Activated CD8-positive, alpha-beta T cell treated with anti-CD3 and anti-CD28 coated beads for 36 hours (primary cell): ENCODE results near the gene PON3. TPM values are rescaled to one million over a fixed set of nuclear protein-coding genes. Genes with fewer than 3 reads are reported as not detected.

Experiments used
- ATAC-seq: fragments of 200-7000 bp; cut with Tn5 transposase; one replicate; pipeline ENCODE4 v1.10.0; 2021; ENCODE audit warnings: mild to moderate bottlenecking, moderate library complexity
- CTCF ChIA-PET: fragments of 350-600 bp; sonication (Branson Sonifier 250); formaldehyde crosslinking; loops from one replicate; lab custom pipeline; 2021; ENCODE audit warnings: antibody characterized with exemption; lab: Charles Lee
- POLR2A ChIA-PET: fragments of 350-600 bp; sonication (Branson Sonifier 250); formaldehyde crosslinking; loops from one replicate; lab custom pipeline; 2021; ENCODE audit warnings: antibody characterized with exemption; lab: Charles Lee
- DNase-seq: peaks from one replicate; pipeline ENCODE4 v3.0.0-alpha.2; 2020
- H3K27ac Mint-ChIP-seq: one replicate; pipeline ENCODE4 v1.8.0; 2021; ENCODE audit warnings: mild to moderate bottlenecking, mixed read lengths
- H3K27me3 Mint-ChIP-seq: one replicate; pipeline ENCODE4 v1.8.0; 2021; ENCODE audit warnings: mixed read lengths
- H3K36me3 Mint-ChIP-seq: one replicate; pipeline ENCODE4 v1.8.0; 2021; ENCODE audit warnings: low read depth, mixed read lengths
- H3K4me1 Mint-ChIP-seq: one replicate; pipeline ENCODE4 v1.8.0; 2021; ENCODE audit warnings: low read depth, mixed read lengths
- H3K4me3 Mint-ChIP-seq: one replicate; pipeline ENCODE4 v1.8.0; 2021; ENCODE audit warnings: mild to moderate bottlenecking, moderate library complexity, mixed read lengths
- H3K9me3 Mint-ChIP-seq: one replicate; pipeline ENCODE4 v1.8.0; 2021; ENCODE audit warnings: mixed read lengths
- intact Hi-C: fragments of 100-400 bp; cut with micrococcal nuclease; formaldehyde crosslinking; loops from one replicate; pipeline ENCODE4 v1.10.0; 2022
- total RNA-seq, 2 experiments: library from RNA; stranded (reverse); gene quantifications; one replicate each; pipeline ENCODE4 v1.2.3, GENCODE V29; 2021
- TF ChIP-seq, protein P1 (sequence below): fragments of 200-600 bp; IDR thresholded peaks from one replicate; pipeline ENCODE4 v1.8.0; 2022; ENCODE audit warnings: antibody characterized with exemption, mild to moderate bottlenecking

The PON3 gene
- total RNA-seq, 2 experiments from 2014 or later = not detected

DNA sequence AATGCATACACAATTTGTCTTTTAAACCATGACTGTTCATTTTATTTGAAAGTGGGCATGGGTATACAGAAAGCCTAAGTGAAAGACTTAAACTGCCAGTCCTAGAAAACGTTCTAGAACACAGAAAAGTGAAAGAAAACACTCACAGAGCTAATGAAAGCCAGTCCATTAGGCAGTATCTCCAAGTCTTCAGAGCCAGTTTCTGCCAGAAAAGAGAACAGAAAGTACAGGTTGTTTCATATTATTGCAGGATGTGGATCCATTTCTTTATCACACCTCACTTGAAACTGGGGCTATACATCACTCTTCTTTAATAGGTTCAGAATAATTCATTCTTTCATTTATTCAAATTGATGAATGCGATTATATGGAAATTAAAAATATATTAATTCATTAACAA lies 79.6 kb downstream of the PON3 start:
- H3K27me3 Mint-ChIP-seq = peaks cover 7% of the 10 kb centered on the region
- DNase-seq (no peak), ATAC-seq (no peak)
- H3K4me3 Mint-ChIP-seq = no peak overlapping the region
- intact Hi-C loops = no loop called here
- no peaks in the 10 kb centered on the region for H3K4me1 Mint-ChIP-seq
- H3K36me3 Mint-ChIP-seq = no peaks in the 10 kb centered on the region
- H3K9me3 Mint-ChIP-seq = no peaks in the 10 kb centered on the region
- H3K27ac Mint-ChIP-seq = no peak overlapping the region
- CTCF ChIA-PET = no interaction called here
- TF ChIP-seq, protein P1, sequence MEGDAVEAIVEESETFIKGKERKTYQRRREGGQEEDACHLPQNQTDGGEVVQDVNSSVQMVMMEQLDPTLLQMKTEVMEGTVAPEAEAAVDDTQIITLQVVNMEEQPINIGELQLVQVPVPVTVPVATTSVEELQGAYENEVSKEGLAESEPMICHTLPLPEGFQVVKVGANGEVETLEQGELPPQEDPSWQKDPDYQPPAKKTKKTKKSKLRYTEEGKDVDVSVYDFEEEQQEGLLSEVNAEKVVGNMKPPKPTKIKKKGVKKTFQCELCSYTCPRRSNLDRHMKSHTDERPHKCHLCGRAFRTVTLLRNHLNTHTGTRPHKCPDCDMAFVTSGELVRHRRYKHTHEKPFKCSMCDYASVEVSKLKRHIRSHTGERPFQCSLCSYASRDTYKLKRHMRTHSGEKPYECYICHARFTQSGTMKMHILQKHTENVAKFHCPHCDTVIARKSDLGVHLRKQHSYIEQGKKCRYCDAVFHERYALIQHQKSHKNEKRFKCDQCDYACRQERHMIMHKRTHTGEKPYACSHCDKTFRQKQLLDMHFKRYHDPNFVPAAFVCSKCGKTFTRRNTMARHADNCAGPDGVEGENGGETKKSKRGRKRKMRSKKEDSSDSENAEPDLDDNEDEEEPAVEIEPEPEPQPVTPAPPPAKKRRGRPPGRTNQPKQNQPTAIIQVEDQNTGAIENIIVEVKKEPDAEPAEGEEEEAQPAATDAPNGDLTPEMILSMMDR = no peak
- POLR2A ChIA-PET = no interaction called here

DNA sequence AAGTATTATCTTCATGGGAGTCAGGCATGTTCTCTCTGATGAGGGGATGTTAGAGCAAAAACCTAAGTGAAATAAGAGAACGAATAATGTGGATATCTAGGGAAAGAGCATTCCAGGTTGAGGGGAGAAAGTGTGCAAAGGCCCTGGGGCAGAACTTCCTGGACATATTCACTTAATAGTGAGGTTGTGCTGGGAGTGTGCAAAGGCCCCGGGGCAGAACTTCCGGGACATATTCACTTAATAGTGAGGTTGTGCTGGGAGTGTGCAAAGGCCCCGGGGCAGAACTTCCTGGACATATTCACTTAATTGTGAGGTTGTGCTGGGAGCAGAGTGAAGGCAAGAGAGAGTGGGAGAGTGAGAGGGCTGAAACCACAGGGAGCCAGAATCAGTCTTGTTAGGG lies 83.6 kb downstream of the PON3 start:
- Mint-ChIP-seq H3K36me3 (no peaks in the 10 kb centered on the region), H3K4me1 (no peaks in the 10 kb centered on the region), H3K27me3 (peaks cover 7% of the 10 kb centered on the region), H3K27ac (no peak overlapping the region), H3K4me3 (no peak overlapping the region), H3K9me3 (no peaks in the 10 kb centered on the region)
- intact Hi-C loops = no loop called here
- no peak for ATAC-seq
- DNase-seq = no peak
- ChIA-PET CTCF (no interaction called here), POLR2A (no interaction called here)
- TF ChIP-seq, protein P1 = no peak

DNA sequence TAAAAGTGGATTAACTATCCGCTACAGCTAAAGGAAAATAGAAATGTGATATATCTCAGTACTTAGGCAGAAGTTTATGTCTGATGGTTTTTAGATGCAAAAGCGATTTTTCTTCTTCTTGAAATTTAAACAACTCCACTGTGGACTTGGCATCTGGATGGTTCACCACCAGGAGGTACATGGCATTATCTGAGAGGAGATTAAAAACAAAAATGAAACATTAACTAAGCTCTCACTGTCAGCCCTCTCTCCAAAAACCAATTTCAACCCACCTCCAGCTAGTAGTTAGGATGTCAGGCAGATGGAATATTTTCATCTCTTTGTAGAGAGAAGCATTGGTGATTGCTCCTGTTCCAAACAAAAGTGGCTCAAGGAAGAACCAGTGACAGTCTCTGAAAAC lies 84.8 kb downstream of the PON3 start:
- peaks cover 8% of the 10 kb centered on the region for H3K27me3 Mint-ChIP-seq

DNA sequence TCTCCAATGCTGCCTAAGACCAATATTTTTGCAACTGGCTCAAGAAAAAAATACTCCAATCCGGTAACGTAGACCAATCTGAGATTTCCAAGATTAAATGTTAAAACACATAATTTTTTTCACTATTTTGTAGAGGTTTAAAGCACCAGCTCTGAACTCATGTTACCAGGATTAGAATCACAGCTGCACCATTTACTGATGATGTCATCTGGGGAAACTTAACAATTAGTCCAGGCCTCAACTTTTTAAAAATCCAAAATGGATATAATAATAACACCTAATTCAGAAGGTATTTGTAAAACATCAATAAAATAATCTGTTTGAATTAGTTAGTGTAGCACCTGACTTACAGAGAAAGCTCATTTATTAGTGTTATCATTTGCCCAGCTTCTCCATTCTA lies 86.2 kb downstream of the PON3 start:
- ATAC-seq (no peak), DNase-seq (no peak)
- no peaks in the 10 kb centered on the region for H3K36me3 Mint-ChIP-seq
- no peak overlapping the region for H3K27ac Mint-ChIP-seq
- TF ChIP-seq, protein P1 = no peak
- POLR2A ChIA-PET = no interaction called here
- H3K4me3 Mint-ChIP-seq = no peak overlapping the region
- CTCF ChIA-PET = no interaction called here
- H3K4me1 Mint-ChIP-seq = no peaks in the 10 kb centered on the region
- H3K27me3 Mint-ChIP-seq = peaks cover 8% of the 10 kb centered on the region
- intact Hi-C loops = no loop called here
- H3K9me3 Mint-ChIP-seq = no peaks in the 10 kb centered on the region

More for the DNA sequence above, 84.8 kb downstream of the PON3 start:
- H3K4me1 Mint-ChIP-seq = no peaks in the 10 kb centered on the region
- no peaks in the 10 kb centered on the region for H3K9me3 Mint-ChIP-seq
- TF ChIP-seq, protein P1 = no peak
- DNase-seq = no peak
- POLR2A ChIA-PET = no interaction called here
- intact Hi-C loops = no loop called here
- ATAC-seq = no peak
- no peak overlapping the region for H3K4me3 Mint-ChIP-seq
- no peaks in the 10 kb centered on the region for H3K36me3 Mint-ChIP-seq
- CTCF ChIA-PET = no interaction called here
- H3K27ac Mint-ChIP-seq = no peak overlapping the region

Other genes with a start within 250 kb of the PON3 start
- not detected for gene PON1, start 71.8 kb downstream of the PON3 start, total RNA-seq
- gene PON2, start 38.7 kb upstream of the PON3 start, total RNA-seq = 1 to 10 TPM; 3.5 to 3.7 TPM
- gene ASB4, start 89.6 kb upstream of the PON3 start, total RNA-seq = not detected
- gene PDK4, start 200.1 kb upstream of the PON3 start, total RNA-seq = not detected